Muscle layer of colon (tissue), 2 donors: Measurements from ENCODE around the gene LPP.

ENCODE experiments used
- H3K27ac ChIP-seq: one replicate; pipeline ENCODE4 v1.7.0; 2013; ENCODE audit warnings: low read depth, mild to moderate bottlenecking, low read length, moderate library complexity
- H3K27me3 ChIP-seq, 2 donors: one replicate each; pipeline ENCODE4 v1.7.0; 2013; ENCODE audit warnings: low read length in 2 of 2, mild to moderate bottlenecking in 2 of 2; ENCODE audit not compliant: insufficient read depth in 2 of 2, control insufficient read depth in 1 of 2
- H3K36me3 ChIP-seq: one replicate; pipeline ENCODE4 v1.7.0; 2013; ENCODE audit warnings: mild to moderate bottlenecking, low read length; ENCODE audit not compliant: insufficient read depth
- H3K4me1 ChIP-seq: one replicate; pipeline ENCODE4 v1.7.0; 2013; ENCODE audit warnings: mild to moderate bottlenecking, low read length; ENCODE audit not compliant: insufficient read depth
- H3K4me3 ChIP-seq, 2 donors: one replicate each; pipeline ENCODE4 v1.7.0; 2013; ENCODE audit warnings: low read length in 2 of 2, low read depth in 1 of 2, mild to moderate bottlenecking in 1 of 2, moderate library complexity in 1 of 2
- H3K9ac ChIP-seq: one replicate; pipeline ENCODE4 v1.7.0; 2013; ENCODE audit warnings: low read length
- H3K9me3 ChIP-seq: one replicate; pipeline ENCODE4 v1.7.0; 2013; ENCODE audit warnings: mild to moderate bottlenecking, low read length
- donor health status: abdominal sarcoma.
- donor health status: Adenocarcinoma of cecum.

Gene LPP

GRCh38 chr3:188686324-188686723 is 532.4 kb downstream of the LPP start:
- Histone ChIP-seq H3K9me3 (no peaks in the 10 kb centered on the region), H3K4me1 (peaks cover 55% of the 10 kb centered on the region), H3K27ac (no peak overlapping the region), H3K4me3 (no peak overlapping the region), H3K9ac (no peak overlapping the region), H3K36me3 (no peaks in the 10 kb centered on the region), H3K27me3 (no peaks in the 10 kb centered on the region)

GRCh38 chr3:188687389-188687788 is 533.4 kb downstream of the LPP start:
- Histone ChIP-seq H3K27me3 (no peaks in the 10 kb centered on the region), H3K36me3 (no peaks in the 10 kb centered on the region), H3K4me1 (peaks cover 51% of the 10 kb centered on the region), H3K9me3 (no peaks in the 10 kb centered on the region), H3K9ac (no peak overlapping the region), H3K4me3 (no peak overlapping the region), H3K27ac (no peak overlapping the region)

- no peaks in the 10 kb centered on the region for H3K36me3 ChIP-seq
- peaks cover 44% of the 10 kb centered on the region for H3K4me1 ChIP-seq
- peak overlapping the region; percentile 12 for H3K27ac ChIP-seq
- H3K9ac ChIP-seq, result no peak overlapping the region
- H3K4me3 ChIP-seq, result no peak overlapping the region
- H3K9me3 ChIP-seq, result no peaks in the 10 kb centered on the region
- no peaks in the 10 kb centered on the region for H3K27me3 ChIP-seq
Measured at GRCh38 chr3:188689101-188689574, 535.2 kb downstream of the LPP start.

GRCh38 chr3:188690064-188690463 is 536.1 kb downstream of the LPP start:
- Histone ChIP-seq H3K36me3 (no peaks in the 10 kb centered on the region), H3K9ac (no peak overlapping the region), H3K4me1 (peaks cover 44% of the 10 kb centered on the region), H3K9me3 (no peaks in the 10 kb centered on the region), H3K4me3 (no peak overlapping the region), H3K27me3 (no peaks in the 10 kb centered on the region), H3K27ac (no peak overlapping the region)

GRCh38 chr3:188691004-188691403 is 537.0 kb downstream of the LPP start:
- H3K9ac ChIP-seq, result no peak overlapping the region
- no peak overlapping the region for H3K27ac ChIP-seq
- H3K9me3 ChIP-seq, result no peaks in the 10 kb centered on the region
- H3K36me3 ChIP-seq, result no peaks in the 10 kb centered on the region
- H3K4me3 ChIP-seq, result no peak overlapping the region
- no peaks in the 10 kb centered on the region for H3K27me3 ChIP-seq
- peaks cover 44% of the 10 kb centered on the region for H3K4me1 ChIP-seq

GRCh38 chr3:188691665-188692064 is 537.7 kb downstream of the LPP start:
- Histone ChIP-seq H3K9me3 (no peaks in the 10 kb centered on the region), H3K9ac (no peak overlapping the region), H3K36me3 (no peaks in the 10 kb centered on the region), H3K4me1 (peaks cover 40% of the 10 kb centered on the region), H3K4me3 (no peak overlapping the region), H3K27ac (no peak overlapping the region), H3K27me3 (no peaks in the 10 kb centered on the region)

- Histone ChIP-seq H3K27me3 (no peaks in the 10 kb centered on the region), H3K4me3 (no peak overlapping the region), H3K36me3 (no peaks in the 10 kb centered on the region), H3K9ac (no peak overlapping the region), H3K9me3 (no peaks in the 10 kb centered on the region), H3K27ac (no peak overlapping the region), H3K4me1 (peaks cover 33% of the 10 kb centered on the region)
Measured at GRCh38 chr3:188692700-188693099, 538.7 kb downstream of the LPP start.

- Histone ChIP-seq H3K36me3 (no peaks in the 10 kb centered on the region), H3K9me3 (no peaks in the 10 kb centered on the region), H3K27me3 (no peaks in the 10 kb centered on the region), H3K4me3 (no peak overlapping the region), H3K27ac (no peak overlapping the region), H3K9ac (no peak overlapping the region), H3K4me1 (peaks cover 29% of the 10 kb centered on the region)
Measured at GRCh38 chr3:188693435-188693834, 539.5 kb downstream of the LPP start.

GRCh38 chr3:188695241-188695640 is 541.3 kb downstream of the LPP start:
- H3K9me3 ChIP-seq, result no peaks in the 10 kb centered on the region
- no peak overlapping the region for H3K4me3 ChIP-seq
- H3K9ac ChIP-seq, result no peak overlapping the region
- peaks cover 11% of the 10 kb centered on the region for H3K4me1 ChIP-seq
- H3K36me3 ChIP-seq, result no peaks in the 10 kb centered on the region
- H3K27ac ChIP-seq, result no peak overlapping the region
- no peaks in the 10 kb centered on the region for H3K27me3 ChIP-seq

- Histone ChIP-seq H3K9me3 (no peaks in the 10 kb centered on the region), H3K27ac (no peak overlapping the region), H3K4me1 (no peaks in the 10 kb centered on the region), H3K4me3 (no peak overlapping the region), H3K36me3 (no peaks in the 10 kb centered on the region), H3K27me3 (no peaks in the 10 kb centered on the region), H3K9ac (no peak overlapping the region)
Measured at GRCh38 chr3:188697127-188697526, 543.2 kb downstream of the LPP start.

- Histone ChIP-seq H3K4me1 (no peaks in the 10 kb centered on the region), H3K4me3 (no peak overlapping the region), H3K27ac (no peak overlapping the region), H3K9me3 (no peaks in the 10 kb centered on the region), H3K36me3 (no peaks in the 10 kb centered on the region), H3K9ac (no peak overlapping the region), H3K27me3 (no peaks in the 10 kb centered on the region)
Measured at GRCh38 chr3:188698436-188698835, 544.5 kb downstream of the LPP start.

GRCh38 chr3:188700501-188700900 is 546.5 kb downstream of the LPP start:
- H3K4me3 ChIP-seq, result no peak overlapping the region
- H3K27ac ChIP-seq, result no peak overlapping the region
- H3K27me3 ChIP-seq, result no peaks in the 10 kb centered on the region
- no peak overlapping the region for H3K9ac ChIP-seq
- H3K4me1 ChIP-seq, result no peaks in the 10 kb centered on the region
- no peaks in the 10 kb centered on the region for H3K9me3 ChIP-seq
- no peaks in the 10 kb centered on the region for H3K36me3 ChIP-seq
